Testis (tissue), 3 donors: Measurements from ENCODE around the gene KAT14. TPM values are rescaled to one million over a fixed set of nuclear protein-coding genes. Genes with fewer than 3 reads are reported as not detected.

Experiments
- DNase-seq: peaks from one replicate; pipeline ENCODE4 v3.0.0-alpha.2; 2019
- H3K27ac ChIP-seq, 2 donors: fragments of 200-600 bp; sonication (generic); one replicate each; pipeline ENCODE4 v1.5.1; 2019
- H3K27me3 ChIP-seq: fragments of 200-600 bp; sonication (generic); one replicate; pipeline ENCODE4 v1.5.1; 2019
- H3K36me3 ChIP-seq: fragments of 200-600 bp; sonication (generic); one replicate; pipeline ENCODE4 v1.5.1; 2017; ENCODE audit warnings: low read depth; ENCODE audit errors: missing control alignments
- H3K4me1 ChIP-seq: fragments of 200-600 bp; sonication (generic); one replicate; pipeline ENCODE4 v1.5.1; 2019
- H3K4me3 ChIP-seq, 2 donors: fragments of 200-600 bp; sonication (generic); one replicate each; pipeline ENCODE4 v1.5.1; 2017 to 2019
- H3K9me3 ChIP-seq: fragments of 200-600 bp; sonication (generic); one replicate; pipeline ENCODE4 v1.5.1; 2017
- POLR2A ChIP-seq: fragments of 450-650 bp; IDR thresholded peaks from one replicate; pipeline ENCODE4 v1.6.1; 2017; ENCODE audit warnings: antibody characterized with exemption, mild to moderate bottlenecking, moderate library complexity
- WGBS, 2 donors: methylation state at CpG; one replicate each; pipeline ENCODE4 v1.1.5; 2018; 5-methylcytosine and 5-hydroxymethylcytosine counted together
- intact Hi-C: fragments of 100-400 bp; cut with DNase I; formaldehyde crosslinking; loops from one replicate; pipeline ENCODE4 v1.15.1; 2023; ENCODE audit warnings: low total_unique reads
- polyA plus RNA-seq: library from polyadenylated mRNA; stranded (reverse); fragments of 350-450 nt; fragmentation: Illumina TruSeq; extraction: RNeasy Lipid Tissue Mini Kit (QIAGEN cat#74804); gene quantifications from one replicate; pipeline ENCODE4 v1.2.3, GENCODE V29; 2014; ENCODE audit warnings: low read depth, low replicate concordance; ENCODE audit not compliant: insufficient read depth
- total RNA-seq, 2 donors: library from RNA; depleted of rRNA; stranded (reverse); fragments of >200 nt; gene quantifications; one replicate each; pipeline ENCODE4 v1.2.3, GENCODE V29; 2016
- TF ChIP-seq, protein P1 (sequence below), 3 experiments: fragments of 450-650 bp in 2 of 3; fragments of 200-600 bp in 1 of 3; sonication (generic) in 1 of 3; IDR thresholded peaks; one replicate each; pipeline ENCODE4 v1.5.1; 2016 to 2019; ENCODE audit warnings: antibody characterized with exemption in 3 of 3, mild to moderate bottlenecking in 2 of 3, moderate library complexity in 1 of 3

The KAT14 gene
- total and polyA plus RNA-seq, 3 donors from 2014 or later, result 19.8 to 24.2 (median 22.3) TPM

DNA sequence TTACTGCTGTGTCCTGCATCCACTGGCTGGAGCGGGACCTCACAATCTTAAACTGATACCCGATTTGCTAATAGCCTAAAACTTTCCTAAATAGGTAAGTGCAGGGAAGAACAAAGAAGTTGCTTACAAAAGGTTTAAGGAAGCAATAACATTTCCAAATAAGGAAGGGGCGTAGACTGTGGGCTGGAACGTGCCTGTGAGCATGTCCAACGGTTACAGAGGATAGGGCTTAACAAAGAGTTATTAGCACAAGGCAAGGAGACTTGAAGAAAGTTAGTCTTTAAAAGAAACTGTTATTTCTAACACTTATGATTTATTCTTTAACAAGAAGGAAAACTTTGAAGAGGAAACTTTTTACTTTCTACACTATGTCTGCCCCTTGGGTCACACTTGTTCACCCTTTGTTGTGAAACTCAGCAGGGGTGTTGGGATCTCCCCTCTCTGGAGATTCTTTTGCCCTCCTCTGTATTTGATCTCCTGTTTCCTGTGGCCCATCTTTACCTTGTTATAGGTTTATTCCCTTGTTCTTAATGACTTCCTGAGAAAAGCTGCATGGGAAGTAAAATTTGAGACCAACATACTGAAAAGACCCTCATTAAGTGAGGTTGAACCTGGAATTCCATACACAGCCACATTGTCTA is 28.7 kb downstream of the KAT14 start:
- 71 to 78% methylated on average over 5 of the region's 5 CpGs for WGBS, 2 donors
- Histone ChIP-seq H3K9me3 (no peaks in the 10 kb centered on the region), H3K27ac (no peak overlapping the region), H3K4me1 (no peaks in the 10 kb centered on the region), H3K4me3 (no peak overlapping the region), H3K27me3 (no peaks in the 10 kb centered on the region), H3K36me3 (no peaks in the 10 kb centered on the region)
- no peak for DNase-seq
- intact Hi-C loops, result no loop called here
- TF ChIP-seq, protein P1, sequence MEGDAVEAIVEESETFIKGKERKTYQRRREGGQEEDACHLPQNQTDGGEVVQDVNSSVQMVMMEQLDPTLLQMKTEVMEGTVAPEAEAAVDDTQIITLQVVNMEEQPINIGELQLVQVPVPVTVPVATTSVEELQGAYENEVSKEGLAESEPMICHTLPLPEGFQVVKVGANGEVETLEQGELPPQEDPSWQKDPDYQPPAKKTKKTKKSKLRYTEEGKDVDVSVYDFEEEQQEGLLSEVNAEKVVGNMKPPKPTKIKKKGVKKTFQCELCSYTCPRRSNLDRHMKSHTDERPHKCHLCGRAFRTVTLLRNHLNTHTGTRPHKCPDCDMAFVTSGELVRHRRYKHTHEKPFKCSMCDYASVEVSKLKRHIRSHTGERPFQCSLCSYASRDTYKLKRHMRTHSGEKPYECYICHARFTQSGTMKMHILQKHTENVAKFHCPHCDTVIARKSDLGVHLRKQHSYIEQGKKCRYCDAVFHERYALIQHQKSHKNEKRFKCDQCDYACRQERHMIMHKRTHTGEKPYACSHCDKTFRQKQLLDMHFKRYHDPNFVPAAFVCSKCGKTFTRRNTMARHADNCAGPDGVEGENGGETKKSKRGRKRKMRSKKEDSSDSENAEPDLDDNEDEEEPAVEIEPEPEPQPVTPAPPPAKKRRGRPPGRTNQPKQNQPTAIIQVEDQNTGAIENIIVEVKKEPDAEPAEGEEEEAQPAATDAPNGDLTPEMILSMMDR (IDR thresholded peaks at IDR 0.05), result no peak
- TF ChIP-seq POLR2A, result no peak

DNA sequence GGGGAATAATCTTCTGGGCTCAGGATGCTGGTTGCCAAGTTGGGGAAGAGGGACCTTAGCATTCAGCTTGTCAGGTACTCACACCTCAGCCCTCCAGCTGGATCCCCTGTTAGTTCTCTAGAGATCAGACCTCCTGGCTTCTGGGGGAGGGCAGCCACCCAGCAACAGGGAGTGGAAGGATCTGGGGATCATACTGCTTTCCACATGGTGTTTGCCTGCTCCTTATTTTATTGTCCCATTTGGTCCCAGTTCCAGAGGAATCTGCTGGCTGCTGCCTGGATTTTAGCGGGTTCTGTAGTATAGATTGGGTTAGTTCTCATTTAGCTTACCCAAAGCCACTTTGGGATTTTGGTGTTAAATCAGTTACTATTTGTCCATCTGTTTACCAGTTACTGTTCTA is 29.3 kb downstream of the KAT14 start:
- DNase-seq, result no peak
- H3K4me3 ChIP-seq, result no peak overlapping the region
- H3K36me3 ChIP-seq, result no peaks in the 10 kb centered on the region
- no peaks in the 10 kb centered on the region for H3K27me3 ChIP-seq
- H3K9me3 ChIP-seq, result no peaks in the 10 kb centered on the region
- no peak overlapping the region for H3K27ac ChIP-seq
- TF ChIP-seq, protein P1 (IDR thresholded peaks at IDR 0.05), result no peak
- no peak for TF ChIP-seq POLR2A
- intact Hi-C loops, result no loop called here
- 77 to 84% methylated on average over 1 of the region's 1 CpG for WGBS, 2 donors
- no peaks in the 10 kb centered on the region for H3K4me1 ChIP-seq

DNA sequence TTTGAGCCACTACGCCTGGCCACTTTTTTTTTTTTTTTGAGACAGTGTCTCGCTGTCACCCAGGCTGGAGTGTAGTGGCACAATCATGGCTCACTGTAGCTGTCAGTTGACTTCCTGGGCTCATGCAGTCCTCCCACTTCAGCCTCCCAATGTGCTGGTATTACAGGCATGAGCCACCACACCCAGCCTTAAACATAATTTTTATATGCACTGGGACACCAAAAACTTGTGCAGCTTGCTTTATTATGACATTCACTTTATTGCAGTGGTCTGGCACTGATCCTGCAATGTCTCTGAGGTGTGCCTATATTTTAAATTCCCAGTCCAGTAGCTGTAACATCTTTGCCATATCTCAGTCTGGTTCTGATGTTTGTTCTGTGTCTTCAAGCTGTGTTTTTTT is 34.7 kb downstream of the KAT14 start:
- Histone ChIP-seq H3K36me3 (no peaks in the 10 kb centered on the region), H3K9me3 (no peaks in the 10 kb centered on the region), H3K27me3 (no peaks in the 10 kb centered on the region), H3K4me3 (no peak overlapping the region), H3K27ac (no peak overlapping the region), H3K4me1 (no peaks in the 10 kb centered on the region)
- whole genome bisulfite sequencing, 2 donors, result 96 to 100% methylated on average over 2 of the region's 2 CpGs
- no peak for TF ChIP-seq POLR2A
- TF ChIP-seq, protein P1 (IDR thresholded peaks at IDR 0.05), result no peak
- DNase-seq, result no peak
- intact Hi-C loops, result no loop called here

DNA sequence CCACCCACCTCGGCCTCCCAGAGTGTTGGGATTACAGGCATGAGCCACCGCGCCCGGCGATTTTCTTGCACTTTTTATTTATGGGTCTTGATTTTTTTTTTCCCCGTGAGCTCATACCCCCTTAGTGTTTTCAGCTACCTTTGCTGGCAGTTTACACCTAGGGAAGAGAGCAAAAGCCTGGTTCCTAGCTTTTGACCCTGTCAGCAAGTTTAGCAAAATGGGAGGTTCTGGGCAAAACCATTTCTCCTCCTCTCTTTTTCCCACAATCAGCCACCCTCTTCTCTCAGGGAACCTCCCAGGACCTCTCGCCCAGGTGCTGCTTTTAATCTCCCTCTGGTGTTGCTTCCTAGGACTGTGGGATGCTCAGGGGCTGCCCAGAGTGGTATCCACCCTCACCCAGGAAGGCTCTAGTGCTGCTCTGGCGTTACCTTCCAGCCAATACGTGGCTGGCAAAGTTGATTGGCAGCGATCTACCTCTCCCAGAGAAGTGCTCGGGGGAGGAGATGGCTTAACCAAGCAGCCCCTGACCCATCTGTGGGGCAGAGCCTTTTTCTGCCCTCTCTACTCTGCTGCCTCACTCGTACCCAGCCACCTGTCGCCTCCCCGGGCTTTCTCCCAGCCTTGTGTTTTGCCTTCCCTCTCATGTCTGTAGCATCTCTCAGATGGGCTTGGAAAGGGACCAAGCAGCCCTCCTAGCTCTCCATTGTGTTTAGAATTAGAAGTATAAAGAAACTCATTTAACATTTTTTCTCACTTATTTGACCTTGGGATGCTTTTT is 37.4 kb downstream of the KAT14 start:
- no peak overlapping the region for H3K27ac ChIP-seq
- no peak for DNase-seq
- H3K27me3 ChIP-seq, result no peaks in the 10 kb centered on the region
- no peaks in the 10 kb centered on the region for H3K4me1 ChIP-seq
- no peak overlapping the region for H3K4me3 ChIP-seq
- intact Hi-C loops, result no loop called here
- TF ChIP-seq POLR2A, result no peak
- TF ChIP-seq, protein P1 (IDR thresholded peaks at IDR 0.05), result no peak
- H3K9me3 ChIP-seq, result no peaks in the 10 kb centered on the region
- no peaks in the 10 kb centered on the region for H3K36me3 ChIP-seq
- 93 to 96% methylated on average over 14 of the region's 14 CpGs for WGBS, 2 donors
